Gastroesophageal sphincter (tissue), 4 donors: ENCODE data around the gene LGMN. TPM values are rescaled to one million over a fixed set of nuclear protein-coding genes. Genes with fewer than 3 reads are reported as not detected.

ENCODE experiments used
- ATAC-seq: fragments of 150-250 bp; one replicate; pipeline ENCODE4 v1.9.1; 2016; ENCODE audit warnings: mild to moderate bottlenecking, moderate library complexity
- H3K27ac ChIP-seq, 4 donors: fragments of 200-600 bp; sonication (generic) in 3 of 4; 1 replicate in 3 of 4; 2 replicates in 1 of 4; pipeline ENCODE4 v1.5.1; 2016 to 2019
- H3K27me3 ChIP-seq: fragments of 200-600 bp; sonication (generic); one replicate; pipeline ENCODE4 v1.5.1; 2019
- H3K36me3 ChIP-seq, 2 donors: fragments of 200-600 bp; sonication (generic); one replicate each; pipeline ENCODE4 v1.5.1; 2019; ENCODE audit warnings: control low read depth in 1 of 2
- H3K4me1 ChIP-seq, 3 donors: fragments of 200-600 bp; sonication (generic); 1 replicate in 2 of 3; 2 replicates in 1 of 3; pipeline ENCODE4 v1.5.1; 2016 to 2019; ENCODE audit warnings: control low read depth in 2 of 3
- H3K4me3 ChIP-seq, 2 donors: fragments of 200-600 bp; sonication (generic); one replicate each; pipeline ENCODE4 v1.5.1; 2019; ENCODE audit warnings: mild to moderate bottlenecking in 1 of 2, moderate library complexity in 1 of 2
- H3K9me3 ChIP-seq, 3 donors: fragments of 200-600 bp; sonication (generic); one replicate each; pipeline ENCODE4 v1.5.1; 2017 to 2019; ENCODE audit warnings: control low read depth in 2 of 3
- CTCF ChIP-seq, 4 experiments: fragments of 200-600 bp in 2 of 4; fragments of 450-650 bp in 2 of 4; sonication (generic) in 1 of 4; IDR thresholded peaks; one replicate each; pipeline ENCODE4 v1.5.1; 2017 to 2019; ENCODE audit warnings: antibody characterized with exemption in 4 of 4, mild to moderate bottlenecking in 2 of 4, moderate library complexity in 2 of 4
- EP300 ChIP-seq: sonication (generic); formaldehyde crosslinking; IDR thresholded peaks from one replicate; pipeline ENCODE4 v1.6.1; 2017; ENCODE audit warnings: antibody characterized with exemption, mild to moderate bottlenecking
- POLR2A ChIP-seq, 2 donors: fragments of 450-650 bp; IDR thresholded peaks; one replicate each; pipeline ENCODE4 v1.6.1; 2017; ENCODE audit warnings: antibody characterized with exemption in 2 of 2, mild to moderate bottlenecking in 2 of 2, moderate library complexity in 1 of 2
- POLR2AphosphoS5 ChIP-seq: sonication (generic); formaldehyde crosslinking; IDR thresholded peaks from one replicate; pipeline ENCODE4 v1.6.1; 2017; ENCODE audit warnings: antibody characterized with exemption
- WGBS, 2 donors: methylation state at CpG; one replicate each; pipeline ENCODE4 v1.1.5; 2018; ENCODE audit warnings: low coverage in 1 of 2; 5-methylcytosine and 5-hydroxymethylcytosine counted together
- total RNA-seq, 4 donors: library from RNA; depleted of rRNA; stranded (reverse); fragments of >200 nt; gene quantifications; one replicate each; pipeline ENCODE4 v1.1.0, GENCODE V29; 2016

The LGMN gene
- total RNA-seq, 4 donors from 2014 or later: 38.1 to 132 (median 91.6) TPM

- TF ChIP-seq POLR2A (IDR thresholded peaks at IDR 0.05): no peak
- no peak for TF ChIP-seq EP300
- TF ChIP-seq CTCF (IDR thresholded peaks at IDR 0.05): no peak
- no peak for TF ChIP-seq POLR2AphosphoS5
- ATAC-seq: no peak
- H3K36me3 ChIP-seq: peaks cover 0 to 67% of the 10 kb centered on the region in 2 donors
- WGBS, 2 donors: 75 to 96% methylated on average over 4 of the region's 4 CpGs
- no peaks in the 10 kb centered on the region for H3K9me3 ChIP-seq
- H3K27me3 ChIP-seq: no peaks in the 10 kb centered on the region
- H3K27ac ChIP-seq: peak overlapping the region in 1 of 4 donors; percentile 42
- H3K4me1 ChIP-seq: peaks cover 0 to 15% (median 0%) of the 10 kb centered on the region in 3 donors
- H3K4me3 ChIP-seq: no peak overlapping the region
Measured at GRCh38 chr14:92677087-92677668, 71.2 kb downstream of the LGMN start.

GRCh38 chr14:92676403-92677086 is 71.9 kb downstream of the LGMN start:
- ATAC-seq: no peak
- H3K27me3 ChIP-seq: no peaks in the 10 kb centered on the region
- peaks cover 0 to 69% of the 10 kb centered on the region in 2 donors for H3K36me3 ChIP-seq
- no peaks in the 10 kb centered on the region for H3K9me3 ChIP-seq
- TF ChIP-seq POLR2AphosphoS5 (no peak), CTCF (IDR thresholded peaks at IDR 0.05) (no peak), POLR2A (IDR thresholded peaks at IDR 0.05) (no peak), EP300 (no peak)
- WGBS, 2 donors: 90 to 100% methylated on average over 2 to 3 of the region's 8 CpGs
- no peak overlapping the region for H3K4me3 ChIP-seq
- H3K27ac ChIP-seq: peak overlapping the region in 1 of 4 donors; percentile 42
- H3K4me1 ChIP-seq: peaks cover 0 to 15% (median 0%) of the 10 kb centered on the region in 3 donors

- H3K4me1 ChIP-seq: peaks cover 0 to 9% (median 0%) of the 10 kb centered on the region in 3 donors
- H3K36me3 ChIP-seq: peaks cover 0 to 69% of the 10 kb centered on the region in 2 donors
- 66 to 71% methylated on average over 6 to 8 of the region's 9 CpGs for WGBS, 2 donors
- TF ChIP-seq POLR2AphosphoS5 (no peak), CTCF (IDR thresholded peaks at IDR 0.05) (no peak), POLR2A (IDR thresholded peaks at IDR 0.05) (no peak), EP300 (no peak)
- no peaks in the 10 kb centered on the region for H3K9me3 ChIP-seq
- H3K4me3 ChIP-seq: no peak overlapping the region
- ATAC-seq: peak; percentile 32
- peak overlapping the region in 1 of 4 donors; percentile 42 for H3K27ac ChIP-seq
- H3K27me3 ChIP-seq: no peaks in the 10 kb centered on the region
Measured at GRCh38 chr14:92675976-92676375, 72.5 kb downstream of the LGMN start.

- Histone ChIP-seq H3K4me3 (no peak overlapping the region), H3K27me3 (no peaks in the 10 kb centered on the region)
- no peak for TF ChIP-seq POLR2AphosphoS5
- TF ChIP-seq POLR2A (IDR thresholded peaks at IDR 0.05): no peak
- no peak for TF ChIP-seq CTCF (IDR thresholded peaks at IDR 0.05)
- TF ChIP-seq EP300: no peak
Measured at GRCh38 chr14:92675421-92675820, 73.0 kb downstream of the LGMN start.

More at GRCh38 chr14:92675421-92675820, 73.0 kb downstream of the LGMN start:
- no peak for ATAC-seq
- peak overlapping the region in 1 of 4 donors; percentile 42 for H3K27ac ChIP-seq
- peaks cover 0 to 73% of the 10 kb centered on the region in 2 donors for H3K36me3 ChIP-seq
- no peaks in the 10 kb centered on the region for H3K9me3 ChIP-seq
- peaks cover 0 to 5% (median 0%) of the 10 kb centered on the region in 3 donors for H3K4me1 ChIP-seq
- WGBS, 2 donors: 93% methylated on average over 3 to 4 of the region's 6 CpGs
